Measurements from ENCODE around the gene PTEN.

DNA sequence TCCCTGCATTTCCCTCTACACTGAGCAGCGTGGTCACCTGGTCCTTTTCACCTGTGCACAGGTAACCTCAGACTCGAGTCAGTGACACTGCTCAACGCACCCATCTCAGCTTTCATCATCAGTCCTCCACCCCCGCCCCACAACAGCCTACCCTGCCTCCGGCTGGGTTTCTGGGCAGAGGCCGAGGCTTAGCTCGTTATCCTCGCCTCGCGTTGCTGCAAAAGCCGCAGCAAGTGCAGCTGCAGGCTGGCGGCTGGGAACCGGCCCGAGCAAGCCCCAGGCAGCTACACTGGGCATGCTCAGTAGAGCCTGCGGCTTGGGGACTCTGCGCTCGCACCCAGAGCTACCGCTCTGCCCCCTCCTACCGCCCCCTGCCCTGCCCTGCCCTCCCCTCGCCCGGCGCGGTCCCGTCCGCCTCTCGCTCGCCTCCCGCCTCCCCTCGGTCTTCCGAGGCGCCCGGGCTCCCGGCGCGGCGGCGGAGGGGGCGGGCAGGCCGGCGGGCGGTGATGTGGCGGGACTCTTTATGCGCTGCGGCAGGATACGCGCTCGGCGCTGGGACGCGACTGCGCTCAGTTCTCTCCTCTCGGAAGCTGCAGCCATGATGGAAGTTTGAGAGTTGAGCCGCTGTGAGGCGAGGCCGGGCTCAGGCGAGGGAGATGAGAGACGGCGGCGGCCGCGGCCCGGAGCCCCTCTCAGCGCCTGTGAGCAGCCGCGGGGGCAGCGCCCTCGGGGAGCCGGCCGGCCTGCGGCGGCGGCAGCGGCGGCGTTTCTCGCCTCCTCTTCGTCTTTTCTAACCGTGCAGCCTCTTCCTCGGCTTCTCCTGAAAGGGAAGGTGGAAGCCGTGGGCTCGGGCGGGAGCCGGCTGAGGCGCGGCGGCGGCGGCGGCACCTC is at the start of gene PTEN, which contains the start of gene KLLN:
- TF ChIP-seq, protein P1, sequence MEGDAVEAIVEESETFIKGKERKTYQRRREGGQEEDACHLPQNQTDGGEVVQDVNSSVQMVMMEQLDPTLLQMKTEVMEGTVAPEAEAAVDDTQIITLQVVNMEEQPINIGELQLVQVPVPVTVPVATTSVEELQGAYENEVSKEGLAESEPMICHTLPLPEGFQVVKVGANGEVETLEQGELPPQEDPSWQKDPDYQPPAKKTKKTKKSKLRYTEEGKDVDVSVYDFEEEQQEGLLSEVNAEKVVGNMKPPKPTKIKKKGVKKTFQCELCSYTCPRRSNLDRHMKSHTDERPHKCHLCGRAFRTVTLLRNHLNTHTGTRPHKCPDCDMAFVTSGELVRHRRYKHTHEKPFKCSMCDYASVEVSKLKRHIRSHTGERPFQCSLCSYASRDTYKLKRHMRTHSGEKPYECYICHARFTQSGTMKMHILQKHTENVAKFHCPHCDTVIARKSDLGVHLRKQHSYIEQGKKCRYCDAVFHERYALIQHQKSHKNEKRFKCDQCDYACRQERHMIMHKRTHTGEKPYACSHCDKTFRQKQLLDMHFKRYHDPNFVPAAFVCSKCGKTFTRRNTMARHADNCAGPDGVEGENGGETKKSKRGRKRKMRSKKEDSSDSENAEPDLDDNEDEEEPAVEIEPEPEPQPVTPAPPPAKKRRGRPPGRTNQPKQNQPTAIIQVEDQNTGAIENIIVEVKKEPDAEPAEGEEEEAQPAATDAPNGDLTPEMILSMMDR (IDR thresholded peaks at IDR 0.05; ENCODE audit: poor library complexity): no peak
- no peak for TF ChIP-seq EZH2 (IDR thresholded peaks at IDR 0.05; ENCODE audit: borderline replicate concordance)

Measured in hepatocyte (in vitro differentiated cells).